HG03139 (cell line): Measurements from ENCODE around the gene SLC39A9.
A peak's percentile ranks its signal among the peaks of the same experiment; 100 is the strongest.

Source experiments
- ATAC-seq: cut with Tn5 transposase; IDR thresholded peaks from one replicate; pipeline ENCODE4 v1.9.1; 2021; ENCODE audit not compliant: unreplicated experiment

Gene SLC39A9

GRCh38 chr14:69398053-69398817, at the start of gene SLC39A9, which contains the start of gene ERH:
Gene SLC39A9 (plus strand): TSS chr14:69398692. CDS start chr14:69399370, 678 bp downstream.
Gene ERH (minus strand): TSS chr14:69398299. CDS start chr14:69398233, 66 bp downstream.
- ATAC-seq, result peak; percentile 88

GRCh38 chr14:69349091-69349777, 49.3 kb upstream of the SLC39A9 start:
- ATAC-seq, result no peak

GRCh38 chr14:69350892-69351291, 47.6 kb upstream of the SLC39A9 start:
- no peak for ATAC-seq

GRCh38 chr14:69351385-69351784, 47.1 kb upstream of the SLC39A9 start:
- no peak for ATAC-seq

GRCh38 chr14:69351911-69352310, 46.6 kb upstream of the SLC39A9 start:
- no peak for ATAC-seq

GRCh38 chr14:69353168-69353567, 45.3 kb upstream of the SLC39A9 start:
- no peak for ATAC-seq

- peak; percentile 87 for ATAC-seq
Observed at GRCh38 chr14:69354383-69355153, 43.9 kb upstream of the SLC39A9 start.

GRCh38 chr14:69355154-69355597, 43.3 kb upstream of the SLC39A9 start:
- ATAC-seq, result no peak

- ATAC-seq, result no peak
Observed at GRCh38 chr14:69355607-69356281, 42.7 kb upstream of the SLC39A9 start.

- ATAC-seq, result no peak
Observed at GRCh38 chr14:69356903-69357543, 41.5 kb upstream of the SLC39A9 start.

- ATAC-seq, result no peak
Observed at GRCh38 chr14:69357544-69358200, 40.8 kb upstream of the SLC39A9 start.

- no peak for ATAC-seq
Observed at GRCh38 chr14:69358233-69358963, 40.1 kb upstream of the SLC39A9 start.

- ATAC-seq, result no peak
Observed at GRCh38 chr14:69358966-69359365, 39.5 kb upstream of the SLC39A9 start.

- ATAC-seq, result no peak
Observed at GRCh38 chr14:69360438-69361108, 37.9 kb upstream of the SLC39A9 start.

- no peak for ATAC-seq
Observed at GRCh38 chr14:69363055-69363454, 35.4 kb upstream of the SLC39A9 start.

- no peak for ATAC-seq
Observed at GRCh38 chr14:69363964-69364363, 34.5 kb upstream of the SLC39A9 start.

GRCh38 chr14:69364378-69364777, 34.1 kb upstream of the SLC39A9 start:
- no peak for ATAC-seq

GRCh38 chr14:69366069-69366468, 32.4 kb upstream of the SLC39A9 start:
- no peak for ATAC-seq

- no peak for ATAC-seq
Observed at GRCh38 chr14:69366761-69367160, 31.7 kb upstream of the SLC39A9 start.
